ENCODE measurements around the gene IGF1R.

DNA sequence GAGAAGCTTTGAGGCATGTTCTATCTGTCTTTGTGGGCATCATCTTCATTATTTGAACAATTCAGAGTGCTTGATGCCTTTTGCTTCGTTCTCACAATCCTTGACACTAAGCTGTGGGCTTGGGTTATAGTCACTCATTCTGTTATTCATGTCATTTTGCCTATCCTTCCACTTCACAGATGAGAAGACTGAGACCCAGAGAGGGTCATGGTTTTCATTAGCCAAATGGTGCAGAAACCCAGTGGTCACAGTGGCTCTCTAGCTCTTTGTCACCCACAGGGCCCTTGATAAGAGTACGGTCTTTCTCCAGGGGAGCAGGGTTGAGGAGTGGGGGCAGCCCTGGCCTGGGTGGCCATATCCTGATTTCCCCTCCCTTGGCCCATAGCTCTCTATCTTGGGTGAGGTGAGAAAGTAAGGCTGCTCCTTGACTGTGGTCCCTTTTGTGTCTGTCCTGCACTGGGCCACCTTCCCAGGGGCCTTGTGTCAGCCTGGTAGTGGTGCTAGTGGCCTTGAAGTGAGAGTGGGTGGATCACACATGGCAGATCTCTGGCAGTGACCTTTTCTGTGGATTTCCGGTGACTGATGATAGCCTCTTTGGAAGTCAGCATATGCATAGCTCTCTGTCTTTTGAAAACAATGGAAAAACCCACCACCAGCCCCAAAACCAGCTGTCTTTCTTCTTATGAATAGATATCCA, 130.1 kb downstream of the IGF1R start:
- TF ChIP-seq, protein P1, sequence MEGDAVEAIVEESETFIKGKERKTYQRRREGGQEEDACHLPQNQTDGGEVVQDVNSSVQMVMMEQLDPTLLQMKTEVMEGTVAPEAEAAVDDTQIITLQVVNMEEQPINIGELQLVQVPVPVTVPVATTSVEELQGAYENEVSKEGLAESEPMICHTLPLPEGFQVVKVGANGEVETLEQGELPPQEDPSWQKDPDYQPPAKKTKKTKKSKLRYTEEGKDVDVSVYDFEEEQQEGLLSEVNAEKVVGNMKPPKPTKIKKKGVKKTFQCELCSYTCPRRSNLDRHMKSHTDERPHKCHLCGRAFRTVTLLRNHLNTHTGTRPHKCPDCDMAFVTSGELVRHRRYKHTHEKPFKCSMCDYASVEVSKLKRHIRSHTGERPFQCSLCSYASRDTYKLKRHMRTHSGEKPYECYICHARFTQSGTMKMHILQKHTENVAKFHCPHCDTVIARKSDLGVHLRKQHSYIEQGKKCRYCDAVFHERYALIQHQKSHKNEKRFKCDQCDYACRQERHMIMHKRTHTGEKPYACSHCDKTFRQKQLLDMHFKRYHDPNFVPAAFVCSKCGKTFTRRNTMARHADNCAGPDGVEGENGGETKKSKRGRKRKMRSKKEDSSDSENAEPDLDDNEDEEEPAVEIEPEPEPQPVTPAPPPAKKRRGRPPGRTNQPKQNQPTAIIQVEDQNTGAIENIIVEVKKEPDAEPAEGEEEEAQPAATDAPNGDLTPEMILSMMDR (IDR thresholded peaks at IDR 0.05 in 2 of 3, conservative IDR thresholded peaks at IDR 0.05 in 1 of 3; ENCODE audit: borderline replicate concordance in 1 of 3, insufficient read depth in 1 of 3, low read depth in 2 of 3, low read length in 2 of 3), result no peak
- TF ChIP-seq SIN3A (IDR thresholded peaks at IDR 0.05; ENCODE audit: low read depth), result no peak
- no peak for TF ChIP-seq YY1 (IDR thresholded peaks at IDR 0.05; ENCODE audit: extremely low read depth, insufficient replicate concordance, low read depth, low read length)
- no peak for TF ChIP-seq POLR2AphosphoS5 (IDR thresholded peaks at IDR 0.05; ENCODE audit: low read depth, low read length)
- TF ChIP-seq ZBTB33 (IDR thresholded peaks at IDR 0.05; ENCODE audit: extremely low read depth, insufficient replicate concordance, low read length), result no peak
- TF ChIP-seq EZH2phosphoT487 (IDR thresholded peaks at IDR 0.05; ENCODE audit: borderline replicate concordance), result no peak
- TF ChIP-seq RAD21 (IDR thresholded peaks at IDR 0.05; ENCODE audit: low read depth), result no peak
- no peak for TF ChIP-seq TCF7L2 (IDR thresholded peaks at IDR 0.05; ENCODE audit: borderline replicate concordance, extremely low read depth, insufficient read depth, insufficient read length)
- TF ChIP-seq CEBPB (IDR thresholded peaks at IDR 0.05; ENCODE audit: low read depth), result no peak
- TF ChIP-seq EZH2 (IDR thresholded peaks at IDR 0.05), result no peak
